Glutamatergic neuron (in vitro differentiated cells): ENCODE data around the gene NRAP. TPM values are rescaled to one million over a fixed set of nuclear protein-coding genes. Genes with fewer than 3 reads are reported as not detected.

Source experiments
- DNase-seq: peaks from one replicate; pipeline ENCODE4 v3.0.0; 2022
- H3K27ac Mint-ChIP-seq: one replicate; pipeline ENCODE4 v1.8.0; 2020; ENCODE audit warnings: mild to moderate bottlenecking, mixed read lengths, inconsistent platforms; ENCODE audit not compliant: unreplicated experiment
- H3K27me3 Mint-ChIP-seq: one replicate; pipeline ENCODE4 v1.8.0; 2020; ENCODE audit warnings: mild to moderate bottlenecking, moderate library complexity, mixed read lengths, inconsistent platforms; ENCODE audit not compliant: unreplicated experiment
- H3K36me3 Mint-ChIP-seq: one replicate; pipeline ENCODE4 v1.8.0; 2020; ENCODE audit warnings: mild to moderate bottlenecking, mixed read lengths, inconsistent platforms; ENCODE audit not compliant: unreplicated experiment
- H3K4me1 Mint-ChIP-seq: one replicate; pipeline ENCODE4 v1.8.0; 2020; ENCODE audit warnings: mild to moderate bottlenecking, low read depth, mixed read lengths, inconsistent platforms; ENCODE audit not compliant: unreplicated experiment
- H3K4me3 Mint-ChIP-seq: one replicate; pipeline ENCODE4 v1.8.0; 2020; ENCODE audit warnings: mild to moderate bottlenecking, mixed read lengths, inconsistent platforms; ENCODE audit not compliant: unreplicated experiment
- H3K9me3 Mint-ChIP-seq: one replicate; pipeline ENCODE4 v1.8.0; 2020; ENCODE audit warnings: mild to moderate bottlenecking, moderate library complexity, mixed read lengths, inconsistent platforms; ENCODE audit not compliant: unreplicated experiment
- total RNA-seq: library from RNA; stranded (reverse); fragmentation: NEBNext Ultra II Directional; extraction: Animal tissue kit (Norgen Biotek cat#: 25700); gene quantifications from one replicate; pipeline ENCODE4 v1.2.1, GENCODE V29; 2021; ENCODE audit not compliant: unreplicated experiment
- TF ChIP-seq, protein P1 (sequence below): fragments of 200-600 bp; sonication (generic); IDR thresholded peaks from one replicate; pipeline ENCODE4 v1.5.0; 2021; ENCODE audit not compliant: partially characterized antibody, unreplicated experiment

Gene NRAP
- total RNA-seq, 1 donor from 2014 or later = not detected

DNA sequence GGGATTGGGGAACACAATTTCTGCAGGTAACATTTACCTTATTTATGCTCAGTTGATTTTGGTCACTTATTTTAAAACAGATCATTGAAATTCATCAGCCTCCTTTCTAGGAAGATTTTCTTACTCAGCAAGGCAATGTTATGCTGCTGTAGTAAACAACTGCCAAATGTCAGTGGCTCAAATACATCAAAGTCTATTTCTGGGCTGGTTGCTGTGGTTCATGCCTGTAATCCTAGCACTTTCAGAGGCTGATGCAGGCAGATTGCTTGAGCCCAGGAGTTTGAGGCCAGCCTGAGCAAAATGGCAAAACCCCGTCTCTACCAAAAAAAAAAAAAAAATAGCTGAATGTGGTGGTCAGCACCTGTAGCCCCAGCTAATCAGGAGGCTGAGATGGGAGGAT lies 85.1 kb downstream of the NRAP start:
- TF ChIP-seq, protein P1, sequence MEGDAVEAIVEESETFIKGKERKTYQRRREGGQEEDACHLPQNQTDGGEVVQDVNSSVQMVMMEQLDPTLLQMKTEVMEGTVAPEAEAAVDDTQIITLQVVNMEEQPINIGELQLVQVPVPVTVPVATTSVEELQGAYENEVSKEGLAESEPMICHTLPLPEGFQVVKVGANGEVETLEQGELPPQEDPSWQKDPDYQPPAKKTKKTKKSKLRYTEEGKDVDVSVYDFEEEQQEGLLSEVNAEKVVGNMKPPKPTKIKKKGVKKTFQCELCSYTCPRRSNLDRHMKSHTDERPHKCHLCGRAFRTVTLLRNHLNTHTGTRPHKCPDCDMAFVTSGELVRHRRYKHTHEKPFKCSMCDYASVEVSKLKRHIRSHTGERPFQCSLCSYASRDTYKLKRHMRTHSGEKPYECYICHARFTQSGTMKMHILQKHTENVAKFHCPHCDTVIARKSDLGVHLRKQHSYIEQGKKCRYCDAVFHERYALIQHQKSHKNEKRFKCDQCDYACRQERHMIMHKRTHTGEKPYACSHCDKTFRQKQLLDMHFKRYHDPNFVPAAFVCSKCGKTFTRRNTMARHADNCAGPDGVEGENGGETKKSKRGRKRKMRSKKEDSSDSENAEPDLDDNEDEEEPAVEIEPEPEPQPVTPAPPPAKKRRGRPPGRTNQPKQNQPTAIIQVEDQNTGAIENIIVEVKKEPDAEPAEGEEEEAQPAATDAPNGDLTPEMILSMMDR = no peak
- no peaks in the 10 kb centered on the region for H3K4me1 Mint-ChIP-seq
- H3K9me3 Mint-ChIP-seq = peaks cover 2% of the 10 kb centered on the region
- H3K27me3 Mint-ChIP-seq = peaks cover 4% of the 10 kb centered on the region
- no peak for DNase-seq
- no peaks in the 10 kb centered on the region for H3K36me3 Mint-ChIP-seq
- H3K4me3 Mint-ChIP-seq = no peak overlapping the region
- no peak overlapping the region for H3K27ac Mint-ChIP-seq

DNA sequence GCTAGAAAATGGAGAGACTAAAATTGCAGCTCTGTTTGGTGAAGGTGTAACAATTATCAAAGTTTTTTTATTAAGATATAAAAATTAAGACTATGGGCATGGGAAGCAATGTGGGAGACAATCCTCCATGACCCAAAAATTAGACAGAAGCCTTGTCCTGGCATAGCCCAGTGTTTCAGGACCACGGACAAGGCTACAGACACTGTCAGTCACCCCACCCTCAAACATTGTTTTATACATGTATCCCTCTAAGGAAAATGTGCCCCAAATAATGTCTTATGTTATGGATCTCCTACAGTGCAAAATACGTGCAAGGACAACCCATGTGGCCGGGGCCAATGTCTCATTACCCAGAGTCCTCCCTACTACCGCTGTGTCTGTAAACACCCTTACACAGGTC lies 87.0 kb downstream of the NRAP start:
- TF ChIP-seq, protein P1 = no peak
- H3K9me3 Mint-ChIP-seq = peaks cover 2% of the 10 kb centered on the region
- no peak overlapping the region for H3K27ac Mint-ChIP-seq
- no peak for DNase-seq
- H3K36me3 Mint-ChIP-seq = no peaks in the 10 kb centered on the region
- no peak overlapping the region for H3K4me3 Mint-ChIP-seq
- no peaks in the 10 kb centered on the region for H3K4me1 Mint-ChIP-seq
- H3K27me3 Mint-ChIP-seq = peaks cover 6% of the 10 kb centered on the region

DNA sequence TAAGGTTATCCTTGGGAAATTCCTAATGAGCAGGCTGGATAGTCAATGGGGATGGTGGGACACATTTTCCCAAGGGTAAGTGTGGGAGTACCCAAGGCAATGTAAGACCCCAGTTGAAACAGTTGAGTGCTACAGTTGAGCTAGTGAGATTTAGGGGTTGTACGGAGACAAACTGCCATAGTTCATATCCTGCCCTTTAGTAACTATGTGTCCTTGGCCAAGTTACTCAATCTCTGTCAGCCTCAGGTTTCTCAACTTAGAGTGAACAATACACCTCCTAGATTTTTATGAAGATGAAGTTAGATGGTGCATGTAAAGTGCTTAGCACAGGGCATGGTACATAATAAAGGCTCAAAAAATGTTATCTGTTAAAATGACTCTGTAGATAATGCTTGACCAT lies 90.5 kb downstream of the NRAP start:
- TF ChIP-seq, protein P1 = no peak
- peaks cover 2% of the 10 kb centered on the region for H3K9me3 Mint-ChIP-seq
- H3K4me1 Mint-ChIP-seq = no peaks in the 10 kb centered on the region
- H3K27me3 Mint-ChIP-seq = peaks cover 8% of the 10 kb centered on the region
- no peak overlapping the region for H3K4me3 Mint-ChIP-seq
- no peaks in the 10 kb centered on the region for H3K36me3 Mint-ChIP-seq
- DNase-seq = no peak
- H3K27ac Mint-ChIP-seq = no peak overlapping the region

DNA sequence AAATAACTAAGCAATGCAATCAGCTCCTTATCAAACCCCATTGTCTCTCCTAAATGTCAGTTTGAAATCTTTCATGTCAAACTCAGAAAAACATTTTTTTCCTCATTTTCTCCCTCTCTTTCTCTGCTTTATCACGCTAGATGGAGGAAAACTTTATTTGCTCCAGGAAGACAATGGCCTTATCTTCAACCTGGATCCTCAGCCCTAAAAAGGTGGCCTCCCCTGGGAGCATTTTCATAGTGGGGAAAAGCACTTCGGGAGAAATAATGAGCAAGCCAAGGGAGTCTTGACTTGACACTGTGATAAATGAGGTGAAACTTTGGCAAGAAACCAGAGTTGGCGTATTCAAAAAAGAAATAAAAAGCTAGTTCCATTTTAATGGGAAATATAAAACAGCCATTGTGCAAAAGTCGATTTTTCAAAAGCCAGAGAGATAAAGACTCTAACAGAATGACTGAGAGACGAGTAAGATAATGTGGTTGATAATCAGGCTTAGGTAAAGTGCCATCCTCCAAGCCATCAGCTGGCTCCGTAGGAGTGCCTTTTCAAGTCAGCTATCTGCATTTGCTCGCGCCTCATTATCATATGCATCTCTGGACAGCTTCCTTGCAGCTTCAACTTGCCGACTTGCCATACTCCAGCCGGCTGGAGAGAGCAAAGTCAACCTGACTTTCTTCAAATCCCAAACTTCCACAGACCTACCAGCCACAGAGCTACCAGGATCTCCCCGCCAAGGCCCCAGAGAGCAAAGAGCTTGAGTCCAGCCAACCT lies 91.1 kb downstream of the NRAP start:
- peaks cover 4% of the 10 kb centered on the region for H3K36me3 Mint-ChIP-seq
- TF ChIP-seq, protein P1 = no peak
- H3K27me3 Mint-ChIP-seq = peaks cover 8% of the 10 kb centered on the region
- no peak overlapping the region for H3K4me3 Mint-ChIP-seq
- DNase-seq = no peak
- H3K4me1 Mint-ChIP-seq = no peaks in the 10 kb centered on the region
- H3K27ac Mint-ChIP-seq = no peak overlapping the region
- peaks cover 2% of the 10 kb centered on the region for H3K9me3 Mint-ChIP-seq

DNA sequence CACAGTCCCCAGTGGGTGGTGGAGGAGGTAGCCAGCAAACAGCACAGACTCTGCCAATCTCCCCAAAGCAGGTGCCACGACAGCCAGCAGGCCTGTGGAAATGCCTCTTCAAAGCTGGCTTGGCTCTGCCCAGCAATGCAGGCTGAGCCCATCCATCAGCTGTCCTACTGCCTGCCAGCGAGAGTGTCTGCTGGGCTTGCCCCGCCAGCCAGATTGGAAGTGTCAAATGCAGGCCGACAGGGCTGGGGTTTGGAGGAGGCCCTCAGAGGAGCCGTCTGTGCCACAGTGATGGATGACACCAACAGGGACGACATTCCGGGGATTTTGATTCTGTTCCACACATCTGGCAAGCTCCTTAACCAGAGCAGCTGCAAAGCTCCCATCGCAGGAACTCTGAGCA lies 94.3 kb downstream of the NRAP start:
- TF ChIP-seq, protein P1 = no peak
- no peaks in the 10 kb centered on the region for H3K4me1 Mint-ChIP-seq
- no peaks in the 10 kb centered on the region for H3K9me3 Mint-ChIP-seq
- H3K36me3 Mint-ChIP-seq = peaks cover 4% of the 10 kb centered on the region
- no peak overlapping the region for H3K27ac Mint-ChIP-seq
- no peak overlapping the region for H3K4me3 Mint-ChIP-seq
- no peak for DNase-seq
- H3K27me3 Mint-ChIP-seq = peaks cover 6% of the 10 kb centered on the region
